Testis (tissue), 2 donors: ENCODE results near the gene DEK.

Source experiments
- CTCF ChIP-seq, 3 experiments: fragments of 450-650 bp in 2 of 3; fragments of 200-600 bp in 1 of 3; sonication (generic) in 1 of 3; IDR thresholded peaks; one replicate each; pipeline ENCODE4 v1.5.1; 2016 to 2019; ENCODE audit warnings: antibody characterized with exemption in 3 of 3, mild to moderate bottlenecking in 2 of 3, moderate library complexity in 1 of 3
- POLR2A ChIP-seq: fragments of 450-650 bp; IDR thresholded peaks from one replicate; pipeline ENCODE4 v1.6.1; 2017; ENCODE audit warnings: antibody characterized with exemption, mild to moderate bottlenecking, moderate library complexity

- TF ChIP-seq CTCF (IDR thresholded peaks at IDR 0.05) (no peak), POLR2A (no peak)
Measured at GRCh38 chr6:18269717-18270116, 5.4 kb upstream of the DEK start.
